ENCODE results near the gene MALAT1. TPM values are rescaled to one million over a fixed set of nuclear protein-coding genes. Genes with fewer than 3 reads are reported as not detected.
"Not testable (repeated sequence)": the region's sequence is repeated elsewhere in the genome, so short reads cannot be mapped to it uniquely, and the experiment has no call there.

Gene MALAT1
- total RNA-seq, 2 experiments from 2014 or later: 2,463 to 2,829 TPM

DNA sequence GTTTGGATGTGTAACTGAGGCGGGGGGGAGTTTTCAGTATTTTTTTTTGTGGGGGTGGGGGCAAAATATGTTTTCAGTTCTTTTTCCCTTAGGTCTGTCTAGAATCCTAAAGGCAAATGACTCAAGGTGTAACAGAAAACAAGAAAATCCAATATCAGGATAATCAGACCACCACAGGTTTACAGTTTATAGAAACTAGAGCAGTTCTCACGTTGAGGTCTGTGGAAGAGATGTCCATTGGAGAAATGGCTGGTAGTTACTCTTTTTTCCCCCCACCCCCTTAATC lies 2.3 kb downstream of the MALAT1 start:
- Mint-ChIP-seq H3K36me3 (peaks cover 27% of the 10 kb centered on the region), H3K4me1 (peaks cover 39% of the 10 kb centered on the region), H3K9me3 (no peaks in the 10 kb centered on the region), H3K4me3 (no peak overlapping the region), H3K27me3 (peaks cover 12% of the 10 kb centered on the region), H3K27ac (no peak overlapping the region)
- no peak for DNase-seq

DNA sequence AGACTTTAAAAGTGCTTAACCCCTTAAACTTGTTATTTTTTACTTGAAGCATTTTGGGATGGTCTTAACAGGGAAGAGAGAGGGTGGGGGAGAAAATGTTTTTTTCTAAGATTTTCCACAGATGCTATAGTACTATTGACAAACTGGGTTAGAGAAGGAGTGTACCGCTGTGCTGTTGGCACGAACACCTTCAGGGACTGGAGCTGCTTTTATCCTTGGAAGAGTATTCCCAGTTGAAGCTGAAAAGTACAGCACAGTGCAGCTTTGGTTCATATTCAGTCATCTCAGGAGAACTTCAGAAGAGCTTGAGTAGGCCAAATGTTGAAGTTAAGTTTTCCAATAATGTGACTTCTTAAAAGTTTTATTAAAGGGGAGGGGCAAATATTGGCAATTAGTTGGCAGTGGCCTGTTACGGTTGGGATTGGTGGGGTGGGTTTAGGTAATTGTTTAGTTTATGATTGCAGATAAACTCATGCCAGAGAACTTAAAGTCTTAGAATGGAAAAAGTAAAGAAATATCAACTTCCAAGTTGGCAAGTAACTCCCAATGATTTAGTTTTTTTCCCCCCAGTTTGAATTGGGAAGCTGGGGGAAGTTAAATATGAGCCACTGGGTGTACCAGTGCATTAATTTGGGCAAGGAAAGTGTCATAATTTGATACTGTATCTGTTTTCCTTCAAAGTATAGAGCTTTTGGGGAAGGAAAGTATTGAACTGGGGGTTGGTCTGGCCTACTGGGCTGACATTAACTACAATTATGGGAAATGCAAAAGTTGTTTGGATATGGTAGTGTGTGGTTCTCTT lies 2.8 kb downstream of the MALAT1 start:
- no peak overlapping the region for H3K27ac Mint-ChIP-seq
- peaks cover 39% of the 10 kb centered on the region for H3K4me1 Mint-ChIP-seq
- peaks cover 33% of the 10 kb centered on the region for H3K36me3 Mint-ChIP-seq
- H3K9me3 Mint-ChIP-seq: no peaks in the 10 kb centered on the region
- no peak overlapping the region for H3K4me3 Mint-ChIP-seq
- DNase-seq: no peak
- H3K27me3 Mint-ChIP-seq: peaks cover 12% of the 10 kb centered on the region

DNA sequence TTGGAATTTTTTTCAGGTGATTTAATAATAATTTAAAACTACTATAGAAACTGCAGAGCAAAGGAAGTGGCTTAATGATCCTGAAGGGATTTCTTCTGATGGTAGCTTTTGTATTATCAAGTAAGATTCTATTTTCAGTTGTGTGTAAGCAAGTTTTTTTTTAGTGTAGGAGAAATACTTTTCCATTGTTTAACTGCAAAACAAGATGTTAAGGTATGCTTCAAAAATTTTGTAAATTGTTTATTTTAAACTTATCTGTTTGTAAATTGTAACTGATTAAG lies 3.4 kb downstream of the MALAT1 start:
- peaks cover 41% of the 10 kb centered on the region for H3K4me1 Mint-ChIP-seq
- H3K36me3 Mint-ChIP-seq: peaks cover 37% of the 10 kb centered on the region
- no peaks in the 10 kb centered on the region for H3K9me3 Mint-ChIP-seq
- no peak overlapping the region for H3K27ac Mint-ChIP-seq
- DNase-seq: no peak
- peaks cover 12% of the 10 kb centered on the region for H3K27me3 Mint-ChIP-seq
- no peak overlapping the region for H3K4me3 Mint-ChIP-seq

DNA sequence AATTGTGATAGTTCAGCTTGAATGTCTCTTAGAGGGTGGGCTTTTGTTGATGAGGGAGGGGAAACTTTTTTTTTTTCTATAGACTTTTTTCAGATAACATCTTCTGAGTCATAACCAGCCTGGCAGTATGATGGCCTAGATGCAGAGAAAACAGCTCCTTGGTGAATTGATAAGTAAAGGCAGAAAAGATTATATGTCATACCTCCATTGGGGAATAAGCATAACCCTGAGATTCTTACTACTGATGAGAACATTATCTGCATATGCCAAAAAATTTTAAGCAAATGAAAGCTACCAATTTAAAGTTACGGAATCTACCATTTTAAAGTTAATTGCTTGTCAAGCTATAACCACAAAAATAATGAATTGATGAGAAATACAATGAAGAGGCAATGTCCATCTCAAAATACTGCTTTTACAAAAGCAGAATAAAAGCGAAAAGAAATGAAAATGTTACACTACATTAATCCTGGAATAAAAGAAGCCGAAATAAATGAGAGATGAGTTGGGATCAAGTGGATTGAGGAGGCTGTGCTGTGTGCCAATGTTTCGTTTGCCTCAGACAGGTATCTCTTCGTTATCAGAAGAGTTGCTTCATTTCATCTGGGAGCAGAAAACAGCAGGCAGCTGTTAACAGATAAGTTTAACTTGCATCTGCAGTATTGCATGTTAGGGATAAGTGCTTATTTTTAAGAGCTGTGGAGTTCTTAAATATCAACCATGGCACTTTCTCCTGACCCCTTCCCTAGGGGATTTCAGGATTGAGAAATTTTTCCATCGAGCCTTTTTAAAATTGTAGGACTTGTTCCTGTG lies 3.9 kb downstream of the MALAT1 start:
- Mint-ChIP-seq H3K27me3 (peaks cover 12% of the 10 kb centered on the region), H3K4me3 (no peak overlapping the region), H3K9me3 (peaks cover 2% of the 10 kb centered on the region), H3K4me1 (peaks cover 47% of the 10 kb centered on the region), H3K36me3 (peaks cover 41% of the 10 kb centered on the region), H3K27ac (no peak overlapping the region)
- DNase-seq: no peak

DNA sequence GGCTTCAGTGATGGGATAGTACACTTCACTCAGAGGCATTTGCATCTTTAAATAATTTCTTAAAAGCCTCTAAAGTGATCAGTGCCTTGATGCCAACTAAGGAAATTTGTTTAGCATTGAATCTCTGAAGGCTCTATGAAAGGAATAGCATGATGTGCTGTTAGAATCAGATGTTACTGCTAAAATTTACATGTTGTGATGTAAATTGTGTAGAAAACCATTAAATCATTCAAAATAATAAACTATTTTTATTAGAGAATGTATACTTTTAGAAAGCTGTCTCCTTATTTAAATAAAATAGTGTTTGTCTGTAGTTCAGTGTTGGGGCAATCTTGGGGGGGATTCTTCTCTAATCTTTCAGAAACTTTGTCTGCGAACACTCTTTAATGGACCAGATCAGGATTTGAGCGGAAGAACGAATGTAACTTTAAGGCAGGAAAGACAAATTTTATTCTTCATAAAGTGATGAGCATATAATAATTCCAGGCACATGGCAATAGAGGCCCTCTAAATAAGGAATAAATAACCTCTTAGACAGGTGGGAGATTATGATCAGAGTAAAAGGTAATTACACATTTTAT lies 4.6 kb downstream of the MALAT1 start:
- Mint-ChIP-seq H3K27me3 (peaks cover 12% of the 10 kb centered on the region), H3K4me3 (no peak overlapping the region), H3K36me3 (peaks cover 41% of the 10 kb centered on the region), H3K27ac (peak overlapping the region; percentile 73), H3K9me3 (peaks cover 2% of the 10 kb centered on the region), H3K4me1 (peaks cover 50% of the 10 kb centered on the region)
- DNase-seq: no peak

DNA sequence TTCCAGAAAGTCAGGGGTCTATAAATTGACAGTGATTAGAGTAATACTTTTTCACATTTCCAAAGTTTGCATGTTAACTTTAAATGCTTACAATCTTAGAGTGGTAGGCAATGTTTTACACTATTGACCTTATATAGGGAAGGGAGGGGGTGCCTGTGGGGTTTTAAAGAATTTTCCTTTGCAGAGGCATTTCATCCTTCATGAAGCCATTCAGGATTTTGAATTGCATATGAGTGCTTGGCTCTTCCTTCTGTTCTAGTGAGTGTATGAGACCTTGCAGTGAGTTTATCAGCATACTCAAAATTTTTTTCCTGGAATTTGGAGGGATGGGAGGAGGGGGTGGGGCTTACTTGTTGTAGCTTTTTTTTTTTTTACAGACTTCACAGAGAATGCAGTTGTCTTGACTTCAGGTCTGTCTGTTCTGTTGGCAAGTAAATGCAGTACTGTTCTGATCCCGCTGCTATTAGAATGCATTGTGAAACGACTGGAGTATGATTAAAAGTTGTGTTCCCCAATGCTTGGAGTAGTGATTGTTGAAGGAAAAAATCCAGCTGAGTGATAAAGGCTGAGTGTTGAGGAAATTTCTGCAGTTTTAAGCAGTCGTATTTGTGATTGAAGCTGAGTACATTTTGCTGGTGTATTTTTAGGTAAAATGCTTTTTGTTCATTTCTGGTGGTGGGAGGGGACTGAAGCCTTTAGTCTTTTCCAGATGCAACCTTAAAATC lies 5.3 kb downstream of the MALAT1 start:
- Mint-ChIP-seq H3K27me3 (peaks cover 12% of the 10 kb centered on the region), H3K9me3 (peaks cover 2% of the 10 kb centered on the region), H3K36me3 (peaks cover 41% of the 10 kb centered on the region), H3K27ac (peak overlapping the region; percentile 73), H3K4me1 (peaks cover 50% of the 10 kb centered on the region), H3K4me3 (no peak overlapping the region)
- no peak for DNase-seq

DNA sequence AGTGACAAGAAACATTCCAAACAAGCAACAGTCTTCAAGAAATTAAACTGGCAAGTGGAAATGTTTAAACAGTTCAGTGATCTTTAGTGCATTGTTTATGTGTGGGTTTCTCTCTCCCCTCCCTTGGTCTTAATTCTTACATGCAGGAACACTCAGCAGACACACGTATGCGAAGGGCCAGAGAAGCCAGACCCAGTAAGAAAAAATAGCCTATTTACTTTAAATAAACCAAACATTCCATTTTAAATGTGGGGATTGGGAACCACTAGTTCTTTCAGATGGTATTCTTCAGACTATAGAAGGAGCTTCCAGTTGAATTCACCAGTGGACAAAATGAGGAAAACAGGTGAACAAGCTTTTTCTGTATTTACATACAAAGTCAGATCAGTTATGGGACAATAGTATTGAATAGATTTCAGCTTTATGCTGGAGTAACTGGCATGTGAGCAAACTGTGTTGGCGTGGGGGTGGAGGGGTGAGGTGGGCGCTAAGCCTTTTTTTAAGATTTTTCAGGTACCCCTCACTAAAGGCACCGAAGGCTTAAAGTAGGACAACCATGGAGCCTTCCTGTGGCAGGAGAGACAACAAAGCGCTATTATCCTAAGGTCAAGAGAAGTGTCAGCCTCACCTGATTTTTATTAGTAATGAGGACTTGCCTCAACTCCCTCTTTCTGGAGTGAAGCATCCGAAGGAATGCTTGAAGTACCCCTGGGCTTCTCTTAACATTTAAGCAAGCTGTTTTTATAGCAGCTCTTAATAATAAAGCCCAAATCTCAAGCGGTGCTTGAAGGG lies 6.0 kb downstream of the MALAT1 start:
- Mint-ChIP-seq H3K9me3 (peaks cover 2% of the 10 kb centered on the region), H3K27ac (peak overlapping the region; percentile 73), H3K4me3 (no peak overlapping the region), H3K4me1 (peaks cover 52% of the 10 kb centered on the region), H3K36me3 (peaks cover 41% of the 10 kb centered on the region), H3K27me3 (peaks cover 12% of the 10 kb centered on the region)
- DNase-seq: no peak

DNA sequence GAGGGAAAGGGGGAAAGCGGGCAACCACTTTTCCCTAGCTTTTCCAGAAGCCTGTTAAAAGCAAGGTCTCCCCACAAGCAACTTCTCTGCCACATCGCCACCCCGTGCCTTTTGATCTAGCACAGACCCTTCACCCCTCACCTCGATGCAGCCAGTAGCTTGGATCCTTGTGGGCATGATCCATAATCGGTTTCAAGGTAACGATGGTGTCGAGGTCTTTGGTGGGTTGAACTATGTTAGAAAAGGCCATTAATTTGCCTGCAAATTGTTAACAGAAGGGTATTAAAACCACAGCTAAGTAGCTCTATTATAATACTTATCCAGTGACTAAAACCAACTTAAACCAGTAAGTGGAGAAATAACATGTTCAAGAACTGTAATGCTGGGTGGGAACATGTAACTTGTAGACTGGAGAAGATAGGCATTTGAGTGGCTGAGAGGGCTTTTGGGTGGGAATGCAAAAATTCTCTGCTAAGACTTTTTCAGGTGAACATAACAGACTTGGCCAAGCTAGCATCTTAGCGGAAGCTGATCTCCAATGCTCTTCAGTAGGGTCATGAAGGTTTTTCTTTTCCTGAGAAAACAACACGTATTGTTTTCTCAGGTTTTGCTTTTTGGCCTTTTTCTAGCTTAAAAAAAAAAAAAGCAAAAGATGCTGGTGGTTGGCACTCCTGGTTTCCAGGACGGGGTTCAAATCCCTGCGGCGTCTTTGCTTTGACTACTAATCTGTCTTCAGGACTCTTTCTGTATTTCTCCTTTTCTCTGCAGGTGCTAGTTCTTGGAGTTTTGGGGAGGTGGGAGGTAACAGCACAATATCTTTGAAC lies 6.8 kb downstream of the MALAT1 start:
- Mint-ChIP-seq H3K27ac (peak overlapping the region; percentile 73), H3K9me3 (peaks cover 2% of the 10 kb centered on the region), H3K36me3 (peaks cover 41% of the 10 kb centered on the region), H3K4me1 (peaks cover 55% of the 10 kb centered on the region), H3K27me3 (peaks cover 12% of the 10 kb centered on the region), H3K4me3 (no peak overlapping the region)
- no peak for DNase-seq

DNA sequence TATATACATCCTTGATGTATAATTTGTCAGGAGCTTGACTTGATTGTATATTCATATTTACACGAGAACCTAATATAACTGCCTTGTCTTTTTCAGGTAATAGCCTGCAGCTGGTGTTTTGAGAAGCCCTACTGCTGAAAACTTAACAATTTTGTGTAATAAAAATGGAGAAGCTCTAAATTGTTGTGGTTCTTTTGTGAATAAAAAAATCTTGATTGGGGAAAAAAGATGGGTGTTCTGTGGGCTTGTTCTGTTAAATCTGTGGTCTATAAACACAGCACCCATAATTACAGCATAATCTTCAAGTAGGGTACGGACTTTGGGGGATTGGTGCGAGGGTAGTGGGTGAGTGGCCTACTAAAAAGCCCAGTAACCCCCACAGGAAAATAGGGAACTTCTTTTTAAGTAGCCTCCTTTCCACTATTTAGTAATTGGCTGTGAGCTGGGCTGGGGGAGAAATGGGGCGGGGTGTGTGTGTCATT lies 7.5 kb downstream of the MALAT1 start:
- peaks cover 56% of the 10 kb centered on the region for H3K4me1 Mint-ChIP-seq
- H3K4me3 Mint-ChIP-seq: no peak overlapping the region
- H3K27ac Mint-ChIP-seq: peak overlapping the region; percentile 73
- peaks cover 12% of the 10 kb centered on the region for H3K27me3 Mint-ChIP-seq
- no peak for DNase-seq
- H3K9me3 Mint-ChIP-seq: peaks cover 2% of the 10 kb centered on the region
- H3K36me3 Mint-ChIP-seq: peaks cover 41% of the 10 kb centered on the region

DNA sequence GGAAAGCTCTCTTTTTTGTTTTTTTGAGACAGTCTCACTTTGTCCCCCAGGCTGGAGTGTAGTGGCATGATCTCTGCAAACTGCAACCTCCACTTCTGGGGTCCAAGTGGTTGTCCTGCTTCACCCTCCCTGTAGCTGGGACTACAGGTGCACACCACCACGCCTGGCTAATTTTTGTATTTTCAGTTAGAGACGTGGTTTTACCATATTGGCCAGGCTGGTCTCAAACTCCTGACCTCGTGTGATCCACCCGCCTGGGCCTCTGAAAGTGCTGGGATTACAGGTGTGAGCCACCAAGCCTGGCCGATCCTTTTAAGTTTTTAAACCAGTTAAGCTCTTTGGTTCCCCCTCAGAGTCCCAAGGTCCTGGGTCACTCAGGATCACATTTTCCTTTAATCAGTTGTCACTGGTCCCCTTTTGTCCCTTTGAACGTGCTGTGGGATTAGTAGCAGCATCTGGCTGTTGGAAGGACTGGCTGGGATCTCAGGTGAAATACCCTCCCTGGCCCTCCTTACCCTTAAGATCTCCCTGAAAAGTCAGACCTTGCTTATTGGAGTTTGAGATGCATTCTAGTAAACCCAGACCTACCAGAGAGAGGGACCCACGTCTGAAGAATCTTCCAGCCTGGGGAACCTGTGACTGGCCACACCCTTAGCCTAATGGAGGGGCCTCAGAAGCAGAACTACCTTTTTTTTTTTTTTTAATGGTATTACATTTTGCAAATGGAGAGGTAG lies 8.1 kb downstream of the MALAT1 start:
- DNase-seq: no peak
- Mint-ChIP-seq H3K4me3 (no peak overlapping the region), H3K9me3 (peaks cover 2% of the 10 kb centered on the region), H3K36me3 (peaks cover 41% of the 10 kb centered on the region), H3K27ac (peak overlapping the region; percentile 73), H3K4me1 (peaks cover 52% of the 10 kb centered on the region), H3K27me3 (peaks cover 7% of the 10 kb centered on the region)

DNA sequence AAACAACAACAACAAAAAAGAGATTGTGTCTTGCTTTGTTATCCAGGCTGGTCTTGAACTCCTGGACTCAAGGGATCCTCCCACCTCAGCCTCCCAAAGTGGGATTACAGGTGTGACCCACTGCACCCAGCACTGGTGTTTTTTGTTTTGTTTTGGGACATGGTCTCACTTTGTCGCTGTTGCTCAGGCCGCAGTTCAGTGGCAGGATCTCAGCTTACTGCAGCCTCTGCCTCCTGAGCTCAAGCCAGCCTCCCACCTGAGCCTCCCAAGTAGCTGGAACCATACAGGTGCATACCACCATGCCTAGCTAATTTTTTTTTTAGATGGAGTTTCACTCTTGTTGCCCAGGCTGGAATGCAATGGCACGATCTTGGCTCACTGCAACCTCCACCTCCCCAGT lies 13.5 kb downstream of the MALAT1 start:
- DNase-seq, H3K27me3 Mint-ChIP-seq, H3K27ac Mint-ChIP-seq, H3K9me3 Mint-ChIP-seq, H3K36me3 Mint-ChIP-seq, H3K4me3 Mint-ChIP-seq: not testable (repeated sequence)
- peaks cover 19% of the 10 kb centered on the region for H3K4me1 Mint-ChIP-seq

DNA sequence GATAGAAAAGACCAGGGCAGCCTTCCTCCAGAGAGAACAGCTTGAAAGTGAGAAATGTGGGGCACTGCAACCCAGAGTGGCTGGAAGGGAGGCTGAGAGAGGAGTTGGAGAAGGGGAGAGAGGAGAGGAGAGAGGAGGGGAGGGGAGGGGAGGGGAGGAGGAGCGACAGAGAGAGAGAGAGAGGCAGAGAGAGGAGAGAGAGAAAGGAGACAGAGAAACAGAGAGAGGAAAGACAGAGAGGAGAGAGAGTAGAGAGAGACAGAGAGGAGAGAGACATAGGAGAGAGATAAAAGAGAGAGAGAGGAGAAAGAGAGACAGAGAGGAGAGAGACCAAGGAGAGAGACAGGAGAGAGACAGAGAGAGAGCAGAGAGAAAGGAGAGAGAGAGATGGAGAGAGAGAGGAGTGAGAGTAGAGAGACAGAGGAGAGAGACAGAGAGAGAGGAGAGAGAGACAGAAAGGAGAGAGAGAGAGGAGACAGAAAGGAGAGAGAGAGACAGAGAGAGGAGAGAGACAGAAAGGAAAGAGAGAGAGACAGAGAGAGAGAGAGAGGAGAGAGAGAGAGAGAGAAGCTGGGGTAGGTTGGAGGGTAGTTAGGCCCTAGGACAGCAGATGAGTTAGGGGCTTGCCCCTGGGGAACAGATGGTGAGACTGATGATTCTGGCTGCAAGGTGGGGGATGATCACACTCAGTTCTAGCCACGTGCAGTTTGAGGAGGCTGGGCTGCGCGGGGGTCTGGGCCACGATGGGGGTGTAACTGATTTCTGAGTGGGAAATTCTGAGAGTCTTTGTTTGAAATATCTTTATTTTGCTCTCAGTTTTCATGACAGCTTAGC lies 17.5 kb downstream of the MALAT1 start:
- H3K4me3 Mint-ChIP-seq: no peak overlapping the region
- H3K27ac Mint-ChIP-seq: peak overlapping the region; percentile 17
- no peaks in the 10 kb centered on the region for H3K9me3 Mint-ChIP-seq
- no peak for DNase-seq
- H3K4me1 Mint-ChIP-seq: peaks cover 5% of the 10 kb centered on the region
- no peaks in the 10 kb centered on the region for H3K27me3 Mint-ChIP-seq
- H3K36me3 Mint-ChIP-seq: no peaks in the 10 kb centered on the region
